ENCODE results near the gene ZNF385C. TPM values are rescaled to one million over a fixed set of nuclear protein-coding genes. Genes with fewer than 3 reads are reported as not detected.
A peak's percentile ranks its signal among the peaks of the same experiment; 100 is the strongest.

ZNF385C gene
- total and polyA plus RNA-seq, 2 of the 13 experiments (the other 11 are each of a cell fraction or from before 2014, with no cell fraction given) = 2.3 to 6.1 TPM

DNA sequence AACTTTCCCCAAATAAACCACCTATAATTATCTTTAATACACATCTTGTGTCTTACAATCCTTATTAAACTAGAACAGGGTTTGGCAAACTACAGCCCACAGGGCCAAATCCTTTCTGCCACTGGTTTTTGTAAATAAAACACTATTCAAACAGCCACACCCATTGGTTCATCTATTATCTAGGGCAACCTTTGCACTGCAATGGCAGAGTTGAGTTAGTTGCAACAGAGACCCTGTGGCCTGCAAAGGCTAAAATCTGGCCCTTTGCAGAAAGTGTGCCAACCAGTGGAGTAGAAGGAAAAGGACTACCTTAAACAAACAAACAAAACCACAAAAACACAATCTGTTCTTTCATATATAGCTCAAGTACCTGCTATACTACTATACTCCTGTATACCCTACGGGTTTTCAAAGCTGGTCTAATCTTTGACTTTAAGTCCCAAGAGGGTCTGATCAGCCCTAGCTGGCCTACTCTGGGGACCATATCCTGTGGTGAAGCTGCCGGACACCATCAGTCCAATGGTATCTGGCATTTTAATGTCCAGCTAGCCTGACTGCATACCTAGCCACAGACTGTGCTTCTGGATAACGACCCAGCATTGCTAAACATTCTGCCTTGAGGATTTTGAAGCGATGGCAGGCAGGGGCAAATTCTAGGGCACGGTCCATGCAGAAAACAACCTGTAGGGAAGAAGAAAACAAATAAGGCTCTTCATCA is 108.4 kb downstream of the ZNF385C start (continued):
- TF ChIP-seq, protein P1, sequence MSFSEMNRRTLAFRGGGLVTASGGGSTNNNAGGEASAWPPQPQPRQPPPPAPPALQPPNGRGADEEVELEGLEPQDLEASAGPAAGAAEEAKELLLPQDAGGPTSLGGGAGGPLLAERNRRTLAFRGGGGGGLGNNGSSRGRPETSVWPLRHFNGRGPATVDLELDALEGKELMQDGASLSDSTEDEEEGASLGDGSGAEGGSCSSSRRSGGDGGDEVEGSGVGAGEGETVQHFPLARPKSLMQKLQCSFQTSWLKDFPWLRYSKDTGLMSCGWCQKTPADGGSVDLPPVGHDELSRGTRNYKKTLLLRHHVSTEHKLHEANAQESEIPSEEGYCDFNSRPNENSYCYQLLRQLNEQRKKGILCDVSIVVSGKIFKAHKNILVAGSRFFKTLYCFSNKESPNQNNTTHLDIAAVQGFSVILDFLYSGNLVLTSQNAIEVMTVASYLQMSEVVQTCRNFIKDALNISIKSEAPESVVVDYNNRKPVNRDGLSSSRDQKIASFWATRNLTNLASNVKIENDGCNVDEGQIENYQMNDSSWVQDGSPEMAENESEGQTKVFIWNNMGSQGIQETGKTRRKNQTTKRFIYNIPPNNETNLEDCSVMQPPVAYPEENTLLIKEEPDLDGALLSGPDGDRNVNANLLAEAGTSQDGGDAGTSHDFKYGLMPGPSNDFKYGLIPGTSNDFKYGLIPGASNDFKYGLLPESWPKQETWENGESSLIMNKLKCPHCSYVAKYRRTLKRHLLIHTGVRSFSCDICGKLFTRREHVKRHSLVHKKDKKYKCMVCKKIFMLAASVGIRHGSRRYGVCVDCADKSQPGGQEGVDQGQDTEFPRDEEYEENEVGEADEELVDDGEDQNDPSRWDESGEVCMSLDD (CRISPR knock-in tag; IDR thresholded peaks at IDR 0.05; ENCODE audit: borderline replicate concordance) = no peak
- no peak for TF ChIP-seq NFRKB (IDR thresholded peaks at IDR 0.05)
- TF ChIP-seq ZFP62 (CRISPR knock-in tag; IDR thresholded peaks at IDR 0.05) = no peak
- no peak for TF ChIP-seq ZNF557 (CRISPR knock-in tag; IDR thresholded peaks at IDR 0.05)
- no peak for TF ChIP-seq ZNF605 (CRISPR knock-in tag; IDR thresholded peaks at IDR 0.05)
- no peak for TF ChIP-seq ZFP36 (IDR thresholded peaks at IDR 0.05; ENCODE audit: borderline replicate concordance, low read depth, low read length, partially characterized antibody)
- TF ChIP-seq RBM22 (optimal IDR thresholded peaks at IDR 0.05; ENCODE audit: low read length) = peak; percentile 59
- TF ChIP-seq NFIC (IDR thresholded peaks at IDR 0.05; ENCODE audit: low read length) = no peak; the same call in 1 of the 2 replicates
- TF ChIP-seq ZNF792 (CRISPR knock-in tag; IDR thresholded peaks at IDR 0.05) = peak; percentile 95
- TF ChIP-seq, protein P2, sequence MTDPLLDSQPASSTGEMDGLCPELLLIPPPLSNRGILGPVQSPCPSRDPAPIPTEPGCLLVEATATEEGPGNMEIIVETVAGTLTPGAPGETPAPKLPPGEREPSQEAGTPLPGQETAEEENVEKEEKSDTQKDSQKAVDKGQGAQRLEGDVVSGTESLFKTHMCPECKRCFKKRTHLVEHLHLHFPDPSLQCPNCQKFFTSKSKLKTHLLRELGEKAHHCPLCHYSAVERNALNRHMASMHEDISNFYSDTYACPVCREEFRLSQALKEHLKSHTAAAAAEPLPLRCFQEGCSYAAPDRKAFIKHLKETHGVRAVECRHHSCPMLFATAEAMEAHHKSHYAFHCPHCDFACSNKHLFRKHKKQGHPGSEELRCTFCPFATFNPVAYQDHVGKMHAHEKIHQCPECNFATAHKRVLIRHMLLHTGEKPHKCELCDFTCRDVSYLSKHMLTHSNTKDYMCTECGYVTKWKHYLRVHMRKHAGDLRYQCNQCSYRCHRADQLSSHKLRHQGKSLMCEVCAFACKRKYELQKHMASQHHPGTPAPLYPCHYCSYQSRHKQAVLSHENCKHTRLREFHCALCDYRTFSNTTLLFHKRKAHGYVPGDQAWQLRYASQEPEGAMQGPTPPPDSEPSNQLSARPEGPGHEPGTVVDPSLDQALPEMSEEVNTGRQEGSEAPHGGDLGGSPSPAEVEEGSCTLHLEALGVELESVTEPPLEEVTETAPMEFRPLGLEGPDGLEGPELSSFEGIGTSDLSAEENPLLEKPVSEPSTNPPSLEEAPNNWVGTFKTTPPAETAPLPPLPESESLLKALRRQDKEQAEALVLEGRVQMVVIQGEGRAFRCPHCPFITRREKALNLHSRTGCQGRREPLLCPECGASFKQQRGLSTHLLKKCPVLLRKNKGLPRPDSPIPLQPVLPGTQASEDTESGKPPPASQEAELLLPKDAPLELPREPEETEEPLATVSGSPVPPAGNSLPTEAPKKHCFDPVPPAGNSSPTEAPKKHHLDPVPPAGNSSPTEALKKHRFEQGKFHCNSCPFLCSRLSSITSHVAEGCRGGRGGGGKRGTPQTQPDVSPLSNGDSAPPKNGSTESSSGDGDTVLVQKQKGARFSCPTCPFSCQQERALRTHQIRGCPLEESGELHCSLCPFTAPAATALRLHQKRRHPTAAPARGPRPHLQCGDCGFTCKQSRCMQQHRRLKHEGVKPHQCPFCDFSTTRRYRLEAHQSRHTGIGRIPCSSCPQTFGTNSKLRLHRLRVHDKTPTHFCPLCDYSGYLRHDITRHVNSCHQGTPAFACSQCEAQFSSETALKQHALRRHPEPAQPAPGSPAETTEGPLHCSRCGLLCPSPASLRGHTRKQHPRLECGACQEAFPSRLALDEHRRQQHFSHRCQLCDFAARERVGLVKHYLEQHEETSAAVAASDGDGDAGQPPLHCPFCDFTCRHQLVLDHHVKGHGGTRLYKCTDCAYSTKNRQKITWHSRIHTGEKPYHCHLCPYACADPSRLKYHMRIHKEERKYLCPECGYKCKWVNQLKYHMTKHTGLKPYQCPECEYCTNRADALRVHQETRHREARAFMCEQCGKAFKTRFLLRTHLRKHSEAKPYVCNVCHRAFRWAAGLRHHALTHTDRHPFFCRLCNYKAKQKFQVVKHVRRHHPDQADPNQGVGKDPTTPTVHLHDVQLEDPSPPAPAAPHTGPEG (CRISPR knock-in tag; IDR thresholded peaks at IDR 0.05) = no peak
- no peak for TF ChIP-seq ZNF335 (CRISPR knock-in tag; IDR thresholded peaks at IDR 0.05)
- no peak for TF ChIP-seq XBP1 (CRISPR knock-in tag; IDR thresholded peaks at IDR 0.05)
- TF ChIP-seq ASH2L (IDR thresholded peaks at IDR 0.05; ENCODE audit: insufficient read length, low read depth, low read length) = peak; percentile 43
- no peak for TF ChIP-seq ZNF282 (IDR thresholded peaks at IDR 0.05; ENCODE audit: partially characterized antibody)
- TF ChIP-seq FOXA1 (IDR thresholded peaks at IDR 0.05) = no peak
- peak; percentile 73 for TF ChIP-seq FOXA1 (CRISPR knock-in tag; IDR thresholded peaks at IDR 0.05)
- TF ChIP-seq ZNF333 (CRISPR knock-in tag; IDR thresholded peaks at IDR 0.05; ENCODE audit: borderline replicate concordance) = no peak
